BLaER1 treated with 17β-estradiol and CSF1 and Interleukin-3, amounts not matched to agents 10 nM and 100 nM (cell line): ENCODE data around the gene FAM184A.

Experiments
- H3K27ac ChIP-seq, 11 experiments: shearing (Covaris generic); formaldehyde crosslinking; 2 replicates each; pipeline ENCODE4 v1.8.1; 2022
- H3K27me3 ChIP-seq, 11 experiments: shearing (Covaris generic); formaldehyde crosslinking; 2 replicates each; pipeline ENCODE4 v1.8.1; 2022
- H3K36me3 ChIP-seq, 11 experiments: shearing (Covaris generic); formaldehyde crosslinking; 2 replicates each; pipeline ENCODE4 v1.8.1; 2022
- H3K4me1 ChIP-seq, 10 experiments: shearing (Covaris generic); formaldehyde crosslinking; 2 replicates each; pipeline ENCODE4 v1.8.1; 2022
- H3K4me2 ChIP-seq, 11 experiments: shearing (Covaris generic); formaldehyde crosslinking; 2 replicates each; pipeline ENCODE4 v1.8.1; 2022
- H3K4me3 ChIP-seq, 10 experiments: shearing (Covaris generic); formaldehyde crosslinking; 2 replicates each; pipeline ENCODE4 v1.8.1; 2022
- H3K9ac ChIP-seq, 11 experiments: shearing (Covaris generic); formaldehyde crosslinking; 2 replicates each; pipeline ENCODE4 v1.8.1; 2022
- H3K9me3 ChIP-seq, 11 experiments: shearing (Covaris generic); formaldehyde crosslinking; replicated peaks in 1 of 11; 2 replicates each; pipeline ENCODE4 v1.8.1; 2022
- H4K20me1 ChIP-seq, 11 experiments: shearing (Covaris generic); formaldehyde crosslinking; 2 replicates each; pipeline ENCODE4 v1.8.1; 2022
- Cebpa-rat ChIP-seq, 11 experiments: shearing (Covaris generic); IDR thresholded peaks; 2 replicates each; pipeline ENCODE4 v1.8.1; 2022

FAM184A gene

GRCh38 chr6:118921084-118921483 is 157.4 kb downstream of the FAM184A start:
- Histone ChIP-seq H3K27me3 (no peaks in the 10 kb centered on the region), H3K4me2 (no peak overlapping the region), H3K27ac (no peak overlapping the region), H3K36me3 (peaks cover 67 to 100% (median 89%) of the 10 kb centered on the region in 11 experiments), H3K4me3 (no peak overlapping the region), H3K9me3 (no peaks in the 10 kb centered on the region), H3K4me1 (no peaks in the 10 kb centered on the region), H3K9ac (no peak overlapping the region), H4K20me1 (peaks cover 0 to 14% (median 0%) of the 10 kb centered on the region in 11 experiments; a peak in 2 of 22 replicates)
- TF ChIP-seq Cebpa-rat (IDR thresholded peaks at IDR 0.05), result no peak

- no peak overlapping the region for H3K4me3 ChIP-seq
- no peak overlapping the region for H3K4me2 ChIP-seq
- H3K4me1 ChIP-seq, result no peaks in the 10 kb centered on the region
- no peaks in the 10 kb centered on the region for H3K9me3 ChIP-seq
- H3K27ac ChIP-seq, result no peak overlapping the region
- peaks cover 74 to 100% (median 90%) of the 10 kb centered on the region in 11 experiments for H3K36me3 ChIP-seq
- TF ChIP-seq Cebpa-rat (IDR thresholded peaks at IDR 0.05), result 0 out of 22 replicates have a peak, but pooled peaks of 1 of the 11 experiments have one; percentile 12
- no peaks in the 10 kb centered on the region for H3K27me3 ChIP-seq
- peaks cover 0 to 13% (median 0%) of the 10 kb centered on the region in 11 experiments; a peak in 5 of 22 replicates for H4K20me1 ChIP-seq
- H3K9ac ChIP-seq, result no peak overlapping the region
Observed at GRCh38 chr6:118918329-118918725, 160.1 kb downstream of the FAM184A start.

- H3K4me1 ChIP-seq, result no peaks in the 10 kb centered on the region
- no peak overlapping the region for H3K27ac ChIP-seq
- H3K36me3 ChIP-seq, result peaks cover 72 to 100% (median 90%) of the 10 kb centered on the region in 11 experiments
- no peak for TF ChIP-seq Cebpa-rat (IDR thresholded peaks at IDR 0.05)
- H3K9ac ChIP-seq, result no peak overlapping the region
- H3K27me3 ChIP-seq, result no peaks in the 10 kb centered on the region
- no peak overlapping the region for H3K4me3 ChIP-seq
- H3K4me2 ChIP-seq, result no peak overlapping the region
- no peaks in the 10 kb centered on the region for H3K9me3 ChIP-seq
- peaks cover 0 to 15% (median 0%) of the 10 kb centered on the region in 11 experiments; a peak in 6 of 22 replicates for H4K20me1 ChIP-seq
Observed at GRCh38 chr6:118917546-118918328, 160.7 kb downstream of the FAM184A start.

DNA sequence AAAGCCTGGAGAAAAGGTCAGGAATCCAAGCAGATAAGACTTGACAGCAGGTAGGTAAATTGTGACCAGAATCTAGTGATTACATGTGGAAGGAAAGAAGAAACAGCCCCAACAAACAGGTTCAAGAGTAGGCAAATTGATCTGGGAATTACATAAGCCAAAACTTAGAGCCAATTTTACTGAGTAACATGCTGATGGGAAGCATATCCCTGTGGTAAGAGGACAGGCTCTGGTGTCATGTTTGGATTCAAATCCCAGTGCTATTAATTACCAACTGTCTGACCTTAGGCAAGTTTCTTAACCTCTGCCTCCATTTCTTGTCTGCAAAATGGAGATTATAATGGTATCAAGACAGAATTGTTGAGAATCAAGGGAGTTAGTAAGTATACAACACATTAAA is 163.9 kb downstream of the FAM184A start:
- TF ChIP-seq Cebpa-rat (IDR thresholded peaks at IDR 0.05), result no peak
- peaks cover 73 to 100% (median 90%) of the 10 kb centered on the region in 11 experiments for H3K36me3 ChIP-seq
- no peaks in the 10 kb centered on the region for H3K27me3 ChIP-seq
- no peak overlapping the region for H3K27ac ChIP-seq
- H3K9ac ChIP-seq, result no peak overlapping the region
- peaks cover 0 to 15% (median 6%) of the 10 kb centered on the region in 11 experiments; a peak in 6 of 22 replicates for H4K20me1 ChIP-seq
- H3K9me3 ChIP-seq, result no peaks in the 10 kb centered on the region
- H3K4me3 ChIP-seq, result no peak overlapping the region
- no peaks in the 10 kb centered on the region for H3K4me1 ChIP-seq
- H3K4me2 ChIP-seq, result no peak overlapping the region

DNA sequence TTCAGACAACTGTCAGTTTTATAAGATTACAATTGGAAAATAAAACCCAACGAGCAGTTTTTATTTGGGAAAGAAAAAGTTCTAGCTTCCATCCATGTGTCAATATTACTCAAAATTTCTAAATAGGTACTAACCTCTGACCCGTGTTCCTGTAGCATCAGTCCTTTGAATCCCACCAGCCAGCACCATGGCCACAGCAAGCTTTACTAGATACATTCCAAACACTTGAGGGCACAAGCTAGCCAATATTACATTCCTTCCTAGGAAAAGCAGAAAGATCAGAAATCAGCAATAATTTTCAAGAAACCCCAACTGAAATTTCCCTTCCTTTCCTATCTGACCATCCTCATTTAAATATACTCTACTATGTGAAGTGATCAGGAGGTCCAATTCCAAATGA is 165.3 kb downstream of the FAM184A start:
- no peak for TF ChIP-seq Cebpa-rat (IDR thresholded peaks at IDR 0.05)
- Histone ChIP-seq H3K9me3 (no peaks in the 10 kb centered on the region), H3K27me3 (no peaks in the 10 kb centered on the region), H3K36me3 (peaks cover 84 to 100% (median 96%) of the 10 kb centered on the region in 11 experiments), H3K9ac (no peak overlapping the region), H3K27ac (no peak overlapping the region), H3K4me2 (no peak overlapping the region), H4K20me1 (peaks cover 0 to 15% (median 5%) of the 10 kb centered on the region in 11 experiments; a peak in 6 of 22 replicates), H3K4me3 (no peak overlapping the region), H3K4me1 (no peaks in the 10 kb centered on the region)

DNA sequence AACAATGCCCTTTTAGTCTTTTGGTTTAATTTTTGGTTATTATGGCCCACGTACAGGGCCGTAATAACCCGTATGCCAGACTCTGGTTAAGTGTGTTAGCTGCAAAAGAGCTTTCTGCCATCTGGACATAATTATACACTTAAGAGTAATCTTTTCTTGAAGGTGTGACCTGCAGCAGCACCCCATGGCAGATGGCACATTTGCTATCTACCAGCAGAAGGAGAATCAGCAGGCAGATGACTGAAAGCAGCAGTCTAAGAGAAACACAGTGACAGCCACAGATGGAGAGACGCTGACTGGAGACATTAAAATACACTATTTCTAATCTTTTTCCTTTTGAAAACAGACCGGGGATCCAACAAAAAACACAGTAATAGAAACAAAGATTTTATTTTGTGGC is 165.8 kb downstream of the FAM184A start:
- H3K36me3 ChIP-seq, result peaks cover 89 to 100% (median 98%) of the 10 kb centered on the region in 11 experiments
- peaks cover 0 to 15% (median 3%) of the 10 kb centered on the region in 11 experiments; a peak in 6 of 22 replicates for H4K20me1 ChIP-seq
- no peak for TF ChIP-seq Cebpa-rat (IDR thresholded peaks at IDR 0.05)
- H3K4me2 ChIP-seq, result no peak overlapping the region
- no peaks in the 10 kb centered on the region for H3K9me3 ChIP-seq
- no peak overlapping the region for H3K4me3 ChIP-seq
- H3K27me3 ChIP-seq, result no peaks in the 10 kb centered on the region
- no peak overlapping the region for H3K9ac ChIP-seq
- H3K4me1 ChIP-seq, result no peaks in the 10 kb centered on the region
- H3K27ac ChIP-seq, result no peak overlapping the region
